ENCODE measurements around the gene SYNGR1.

DNA sequence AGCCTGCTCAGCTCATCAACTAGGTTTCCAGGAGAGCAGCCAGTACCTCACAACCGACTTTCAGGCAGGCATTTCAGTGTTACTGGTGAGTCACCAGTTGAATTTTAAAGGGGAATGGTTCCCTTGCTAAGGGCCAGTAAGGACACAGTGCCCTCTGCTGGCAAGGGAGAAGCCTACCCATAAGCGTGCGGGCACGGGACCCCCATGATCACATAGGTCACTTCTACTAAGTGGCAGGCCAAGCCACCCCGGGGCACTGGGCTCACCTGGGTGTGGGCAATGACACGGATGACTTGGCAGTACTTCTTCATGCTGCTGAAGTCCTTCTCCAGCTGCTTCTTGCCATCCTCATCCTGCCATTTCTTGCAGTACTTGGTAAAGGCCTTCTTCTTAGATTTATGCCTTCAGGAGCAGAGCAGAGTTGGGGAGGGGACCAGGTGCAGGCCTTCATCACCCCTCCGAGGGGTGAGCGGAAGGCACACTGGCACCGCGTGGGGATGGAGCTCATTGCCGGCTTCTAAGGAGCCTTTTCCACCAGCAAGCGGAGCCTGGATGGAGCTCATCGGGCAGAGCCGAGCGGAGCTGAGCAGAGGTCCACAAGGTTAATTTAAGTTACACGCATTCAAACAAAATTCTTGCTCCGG, 33.2 kb upstream of the SYNGR1 start:
- TF ChIP-seq, protein P1, sequence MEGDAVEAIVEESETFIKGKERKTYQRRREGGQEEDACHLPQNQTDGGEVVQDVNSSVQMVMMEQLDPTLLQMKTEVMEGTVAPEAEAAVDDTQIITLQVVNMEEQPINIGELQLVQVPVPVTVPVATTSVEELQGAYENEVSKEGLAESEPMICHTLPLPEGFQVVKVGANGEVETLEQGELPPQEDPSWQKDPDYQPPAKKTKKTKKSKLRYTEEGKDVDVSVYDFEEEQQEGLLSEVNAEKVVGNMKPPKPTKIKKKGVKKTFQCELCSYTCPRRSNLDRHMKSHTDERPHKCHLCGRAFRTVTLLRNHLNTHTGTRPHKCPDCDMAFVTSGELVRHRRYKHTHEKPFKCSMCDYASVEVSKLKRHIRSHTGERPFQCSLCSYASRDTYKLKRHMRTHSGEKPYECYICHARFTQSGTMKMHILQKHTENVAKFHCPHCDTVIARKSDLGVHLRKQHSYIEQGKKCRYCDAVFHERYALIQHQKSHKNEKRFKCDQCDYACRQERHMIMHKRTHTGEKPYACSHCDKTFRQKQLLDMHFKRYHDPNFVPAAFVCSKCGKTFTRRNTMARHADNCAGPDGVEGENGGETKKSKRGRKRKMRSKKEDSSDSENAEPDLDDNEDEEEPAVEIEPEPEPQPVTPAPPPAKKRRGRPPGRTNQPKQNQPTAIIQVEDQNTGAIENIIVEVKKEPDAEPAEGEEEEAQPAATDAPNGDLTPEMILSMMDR (IDR thresholded peaks at IDR 0.05) = peak; percentile 79
- no peak for TF ChIP-seq EZH2 (IDR thresholded peaks at IDR 0.05; ENCODE audit: borderline replicate concordance, insufficient read depth, low read depth, low read length, poor library complexity, severe bottlenecking)

All from B cell (primary cell).